Neural cell (in vitro differentiated cells): ENCODE data around the gene USH1C.

ENCODE experiments used
- EP300 ChIP-seq: fragments of 450-650 bp; conservative IDR thresholded peaks from 2 replicates; pipeline ENCODE4 v1.6.1; 2014; ENCODE audit warnings: antibody characterized with exemption, mild to moderate bottlenecking, moderate library complexity; ENCODE audit not compliant: poor library complexity, severe bottlenecking
- EZH2 ChIP-seq: fragments of 200-600, 300-800 bp; shearing (Covaris generic), sonication (generic); IDR thresholded peaks from 2 replicates; pipeline ENCODE4 v1.6.1; 2014; ENCODE audit warnings: antibody characterized with exemption, low read length, borderline replicate concordance, mild to moderate bottlenecking; ENCODE audit not compliant: insufficient read depth, poor library complexity, severe bottlenecking
- MXI1 ChIP-seq: fragments of 450-650 bp; conservative IDR thresholded peaks from 2 replicates; pipeline ENCODE4 v1.6.1; 2014; ENCODE audit warnings: antibody characterized with exemption, mild to moderate bottlenecking; ENCODE audit not compliant: poor library complexity, severe bottlenecking
- POLR2AphosphoS5 ChIP-seq: IDR thresholded peaks from 2 replicates; pipeline ENCODE4 v1.6.1; 2012
- RAD21 ChIP-seq: fragments of 450-650 bp; conservative IDR thresholded peaks from 2 replicates; pipeline ENCODE4 v1.6.1; 2014; ENCODE audit warnings: antibody characterized with exemption, mild to moderate bottlenecking, moderate library complexity
- SMC3 ChIP-seq: fragments of 450-650 bp; conservative IDR thresholded peaks from 2 replicates; pipeline ENCODE4 v1.6.1; 2014; ENCODE audit warnings: antibody characterized with exemption, mild to moderate bottlenecking, moderate library complexity; ENCODE audit not compliant: poor library complexity
- TAF1 ChIP-seq: IDR thresholded peaks from 2 replicates; pipeline ENCODE4 v1.6.1; 2012; ENCODE audit warnings: low read depth
- TF ChIP-seq, protein P1 (sequence below): fragments of 450-650 bp; IDR thresholded peaks from 2 replicates; pipeline ENCODE4 v1.5.1; 2014; ENCODE audit warnings: antibody characterized with exemption, mild to moderate bottlenecking, moderate library complexity; ENCODE audit not compliant: poor library complexity, severe bottlenecking

DNA sequence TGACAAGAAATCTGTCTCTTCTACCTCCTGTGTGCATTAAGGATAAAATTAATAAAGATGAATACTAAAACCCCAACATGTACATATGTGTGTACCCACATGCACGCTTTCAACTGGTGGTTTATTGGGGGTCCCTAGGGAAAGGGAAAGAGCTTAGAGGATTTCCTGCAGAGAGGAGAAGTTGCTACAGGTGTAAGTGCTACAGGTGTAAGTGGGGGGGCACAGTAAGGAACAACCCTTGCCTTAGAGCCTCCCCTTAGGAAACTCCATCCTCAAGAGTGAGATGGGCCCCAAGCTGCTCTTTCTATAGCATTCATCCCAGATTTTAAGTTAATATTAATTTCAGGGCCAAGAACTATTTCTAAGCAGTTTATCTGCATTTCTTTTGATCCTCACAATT lies 55.7 kb downstream of the USH1C start:
- no peak for TF ChIP-seq POLR2AphosphoS5
- TF ChIP-seq, protein P1, sequence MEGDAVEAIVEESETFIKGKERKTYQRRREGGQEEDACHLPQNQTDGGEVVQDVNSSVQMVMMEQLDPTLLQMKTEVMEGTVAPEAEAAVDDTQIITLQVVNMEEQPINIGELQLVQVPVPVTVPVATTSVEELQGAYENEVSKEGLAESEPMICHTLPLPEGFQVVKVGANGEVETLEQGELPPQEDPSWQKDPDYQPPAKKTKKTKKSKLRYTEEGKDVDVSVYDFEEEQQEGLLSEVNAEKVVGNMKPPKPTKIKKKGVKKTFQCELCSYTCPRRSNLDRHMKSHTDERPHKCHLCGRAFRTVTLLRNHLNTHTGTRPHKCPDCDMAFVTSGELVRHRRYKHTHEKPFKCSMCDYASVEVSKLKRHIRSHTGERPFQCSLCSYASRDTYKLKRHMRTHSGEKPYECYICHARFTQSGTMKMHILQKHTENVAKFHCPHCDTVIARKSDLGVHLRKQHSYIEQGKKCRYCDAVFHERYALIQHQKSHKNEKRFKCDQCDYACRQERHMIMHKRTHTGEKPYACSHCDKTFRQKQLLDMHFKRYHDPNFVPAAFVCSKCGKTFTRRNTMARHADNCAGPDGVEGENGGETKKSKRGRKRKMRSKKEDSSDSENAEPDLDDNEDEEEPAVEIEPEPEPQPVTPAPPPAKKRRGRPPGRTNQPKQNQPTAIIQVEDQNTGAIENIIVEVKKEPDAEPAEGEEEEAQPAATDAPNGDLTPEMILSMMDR = no peak
- TF ChIP-seq MXI1 = no peak
- no peak for TF ChIP-seq SMC3
- TF ChIP-seq RAD21 = no peak
- no peak for TF ChIP-seq EZH2
- no peak for TF ChIP-seq TAF1
- TF ChIP-seq EP300 = no peak
